Measurements from ENCODE around the gene THAP8. TPM values are rescaled to one million over a fixed set of nuclear protein-coding genes. Genes with fewer than 3 reads are reported as not detected.
"Not testable (repeated sequence)": the region's sequence is repeated elsewhere in the genome, so short reads cannot be mapped to it uniquely, and the experiment has no call there.

THAP8 gene
- total RNA-seq, 1 experiment from 2014 or later: 5.4 TPM

DNA sequence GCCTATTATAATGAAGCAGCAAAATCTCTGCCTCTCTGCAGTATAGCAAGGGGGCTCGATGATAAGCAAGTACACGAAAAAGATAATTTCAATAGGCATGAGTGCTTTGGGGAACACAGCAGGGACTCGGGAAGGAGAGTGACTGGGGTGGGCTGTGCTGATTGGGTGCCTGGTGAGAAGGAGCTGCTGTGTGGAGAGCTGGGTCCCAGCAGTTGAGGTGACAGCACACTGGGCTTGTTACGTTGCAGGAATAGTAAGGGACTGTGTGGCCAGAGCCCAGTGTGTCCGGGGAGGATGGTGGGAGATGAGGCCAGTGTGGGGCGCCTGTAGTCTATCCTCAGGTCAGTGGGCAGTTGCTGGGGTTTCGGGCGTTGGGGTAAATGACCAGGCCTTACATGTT is 18.0 kb upstream of the THAP8 start:
- Histone ChIP-seq H3T11ph (ENCODE audit: low read length) (no peak overlapping the region), H2AK5ac (ENCODE audit: insufficient read length, low read length) (no peak overlapping the region), H4K8ac (replicated peaks; ENCODE audit: insufficient read length, low read depth, low read length) (no peak overlapping the region), H2BK5ac (ENCODE audit: insufficient read length, low read length) (no peak overlapping the region), H3K4ac (ENCODE audit: low read depth, low read length) (no peak overlapping the region), H2BK120ac (ENCODE audit: low read depth, low read length, poor library complexity, severe bottlenecking) (no peak overlapping the region), H3K27me3 (ENCODE audit: insufficient read depth, low read length) (no peaks in the 10 kb centered on the region), H4K5ac (ENCODE audit: insufficient read length, low read depth, low read length) (no peak overlapping the region), H3K79me2 (ENCODE audit: insufficient read depth, low read length) (no peaks in the 10 kb centered on the region), H3K18ac (ENCODE audit: insufficient read length, low read depth, low read length) (no peak overlapping the region), H3K14ac (ENCODE audit: insufficient read depth, low read length) (no peak overlapping the region), H4K91ac (ENCODE audit: insufficient read length, low read depth, low read length) (no peak overlapping the region), H2BK12ac (ENCODE audit: insufficient read length, low read depth, low read length) (no peak overlapping the region), H3K27ac (ENCODE audit: insufficient read length, low read depth, low read length) (no peak overlapping the region), H2BK15ac (ENCODE audit: low read depth, low read length) (no peak overlapping the region), H3K56ac (ENCODE audit: insufficient read length, low read depth, low read length) (no peak overlapping the region), H2AFZ (ENCODE audit: low read length) (no peak overlapping the region), H3K9me3 (ENCODE audit: control insufficient read depth, low read depth, low read length) (no peaks in the 10 kb centered on the region), H3K79me1 (ENCODE audit: insufficient read depth, low read depth, low read length, poor library complexity, severe bottlenecking) (no peaks in the 10 kb centered on the region), H3K23ac (ENCODE audit: insufficient read length, low read depth, low read length) (no peak overlapping the region), H3K4me1 (ENCODE audit: insufficient read depth, low read length) (no peaks in the 10 kb centered on the region), H3K4me2 (ENCODE audit: insufficient read depth, insufficient read length, low read length) (no peak overlapping the region), H2BK20ac (ENCODE audit: low read depth, low read length, poor library complexity, severe bottlenecking) (no peak overlapping the region), H3K23me2 (ENCODE audit: insufficient read length, low read depth, low read length, poor library complexity, severe bottlenecking) (no peaks in the 10 kb centered on the region), H3K9ac (ENCODE audit: extremely low read depth, insufficient read length, low read length) (no peak overlapping the region), H4K20me1 (ENCODE audit: control insufficient read depth, insufficient read depth, insufficient read length) (peaks cover 4% of the 10 kb centered on the region)
- Mint-ChIP-seq H3K4me3 (no peak overlapping the region), H3K4me1 (no peaks in the 10 kb centered on the region), H3K27ac (no peak overlapping the region), H3K36me3 (ENCODE audit: insufficient read depth in 1 of 3, low read depth in 3 of 3) (peaks cover 55 to 81% (median 69%) of the 10 kb centered on the region in 3 experiments), H3K27me3 (ENCODE audit: low read depth) (no peaks in the 10 kb centered on the region), H3K9me3 (peaks cover 0 to 3% of the 10 kb centered on the region in 2 experiments; a peak in 2 of 5 replicates)
- no peak for DNase-seq
- WGBS (ENCODE audit: extremely low coverage, insufficient read length, low lambda C conversion rate): no CpG with 5 or more reads among the region's 8 CpGs
- TF ChIP-seq, protein P1, sequence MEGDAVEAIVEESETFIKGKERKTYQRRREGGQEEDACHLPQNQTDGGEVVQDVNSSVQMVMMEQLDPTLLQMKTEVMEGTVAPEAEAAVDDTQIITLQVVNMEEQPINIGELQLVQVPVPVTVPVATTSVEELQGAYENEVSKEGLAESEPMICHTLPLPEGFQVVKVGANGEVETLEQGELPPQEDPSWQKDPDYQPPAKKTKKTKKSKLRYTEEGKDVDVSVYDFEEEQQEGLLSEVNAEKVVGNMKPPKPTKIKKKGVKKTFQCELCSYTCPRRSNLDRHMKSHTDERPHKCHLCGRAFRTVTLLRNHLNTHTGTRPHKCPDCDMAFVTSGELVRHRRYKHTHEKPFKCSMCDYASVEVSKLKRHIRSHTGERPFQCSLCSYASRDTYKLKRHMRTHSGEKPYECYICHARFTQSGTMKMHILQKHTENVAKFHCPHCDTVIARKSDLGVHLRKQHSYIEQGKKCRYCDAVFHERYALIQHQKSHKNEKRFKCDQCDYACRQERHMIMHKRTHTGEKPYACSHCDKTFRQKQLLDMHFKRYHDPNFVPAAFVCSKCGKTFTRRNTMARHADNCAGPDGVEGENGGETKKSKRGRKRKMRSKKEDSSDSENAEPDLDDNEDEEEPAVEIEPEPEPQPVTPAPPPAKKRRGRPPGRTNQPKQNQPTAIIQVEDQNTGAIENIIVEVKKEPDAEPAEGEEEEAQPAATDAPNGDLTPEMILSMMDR (conservative IDR thresholded peaks at IDR 0.05): no peak

DNA sequence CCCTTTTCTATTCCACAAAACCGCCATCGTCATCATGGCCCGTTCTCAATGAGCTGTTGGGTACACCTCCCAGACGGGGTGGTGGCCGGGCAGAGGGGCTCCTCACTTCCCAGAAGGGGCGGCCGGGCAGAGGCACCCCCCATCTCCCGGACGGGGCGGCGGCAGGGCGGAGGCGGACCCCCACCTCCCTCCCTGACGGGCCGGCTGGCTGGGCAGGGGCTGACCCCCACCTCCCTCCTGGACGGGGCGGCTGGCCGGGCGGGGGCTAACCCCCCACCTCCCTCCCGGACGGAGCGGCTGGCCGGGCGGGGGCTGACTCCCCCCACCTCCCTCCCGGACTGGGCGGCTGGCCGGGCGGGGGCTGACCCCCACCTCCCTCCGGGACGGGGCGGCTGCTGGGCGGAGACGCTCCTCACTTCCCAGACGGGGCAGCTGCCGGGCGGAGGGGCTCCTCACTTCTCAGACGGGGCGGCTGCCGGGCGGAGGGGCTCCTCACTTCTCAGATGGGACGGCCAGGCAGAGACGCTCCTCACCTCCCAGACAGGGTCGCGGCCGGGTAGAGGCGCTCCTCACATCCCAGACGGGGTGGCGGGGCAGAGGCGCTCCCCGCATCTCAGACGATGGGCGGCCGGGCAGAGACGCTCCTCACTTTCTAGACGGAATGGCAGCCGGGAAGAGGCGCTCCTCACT is 14.9 kb upstream of the THAP8 start:
- not testable (repeated sequence) for H3K56ac ChIP-seq (ENCODE audit: insufficient read length, low read depth, low read length); H3K9me3 Mint-ChIP-seq; H3K79me1 ChIP-seq (ENCODE audit: insufficient read depth, low read depth, low read length, poor library complexity, severe bottlenecking); H4K20me1 ChIP-seq (ENCODE audit: control insufficient read depth, insufficient read depth, insufficient read length); H3K27ac ChIP-seq (ENCODE audit: insufficient read length, low read depth, low read length); H3K79me2 ChIP-seq (ENCODE audit: insufficient read depth, low read length); H2BK12ac ChIP-seq (ENCODE audit: insufficient read length, low read depth, low read length); H3K27me3 Mint-ChIP-seq (ENCODE audit: low read depth); H2BK5ac ChIP-seq (ENCODE audit: insufficient read length, low read length); H3K4me1 Mint-ChIP-seq; H2BK15ac ChIP-seq (ENCODE audit: low read depth, low read length); H4K8ac ChIP-seq (replicated peaks; ENCODE audit: insufficient read length, low read depth, low read length); H4K5ac ChIP-seq (ENCODE audit: insufficient read length, low read depth, low read length); H2BK120ac ChIP-seq (ENCODE audit: low read depth, low read length, poor library complexity, severe bottlenecking); H3K27ac Mint-ChIP-seq; H3K14ac ChIP-seq (ENCODE audit: insufficient read depth, low read length); H3K27me3 ChIP-seq (ENCODE audit: insufficient read depth, low read length); H3K4me3 Mint-ChIP-seq; H2AK5ac ChIP-seq (ENCODE audit: insufficient read length, low read length); H3K23ac ChIP-seq (ENCODE audit: insufficient read length, low read depth, low read length); H2AFZ ChIP-seq (ENCODE audit: low read length); H3K9me3 ChIP-seq (ENCODE audit: control insufficient read depth, low read depth, low read length); H3T11ph ChIP-seq (ENCODE audit: low read length); H4K91ac ChIP-seq (ENCODE audit: insufficient read length, low read depth, low read length); H3K23me2 ChIP-seq (ENCODE audit: insufficient read length, low read depth, low read length, poor library complexity, severe bottlenecking); DNase-seq; H3K4me2 ChIP-seq (ENCODE audit: insufficient read depth, insufficient read length, low read length); H2BK20ac ChIP-seq (ENCODE audit: low read depth, low read length, poor library complexity, severe bottlenecking); H3K9ac ChIP-seq (ENCODE audit: extremely low read depth, insufficient read length, low read length); H3K4ac ChIP-seq (ENCODE audit: low read depth, low read length); H3K4me1 ChIP-seq (ENCODE audit: insufficient read depth, low read length); H3K18ac ChIP-seq (ENCODE audit: insufficient read length, low read depth, low read length)
- peaks cover 67 to 92% (median 83%) of the 10 kb centered on the region in 3 experiments for H3K36me3 Mint-ChIP-seq (ENCODE audit: insufficient read depth in 1 of 3, low read depth in 3 of 3)
- WGBS (ENCODE audit: extremely low coverage, insufficient read length, low lambda C conversion rate): no CpG with 5 or more reads among the region's 57 CpGs
